HepG2 (cell line): ENCODE data around the gene MADCAM1. TPM values are rescaled to one million over a fixed set of nuclear protein-coding genes. Genes with fewer than 3 reads are reported as not detected.

Source experiments
- ATF2 ChIP-seq: sonication (generic); formaldehyde crosslinking; IDR thresholded peaks from 2 replicates; pipeline ENCODE4 v1.4.0; 2020; ENCODE audit warnings: missing genetic modification reagents
- BCL3 ChIP-seq: sonication (generic); formaldehyde crosslinking; IDR thresholded peaks from 2 replicates; pipeline ENCODE4 v1.5.1; 2020; ENCODE audit warnings: mild to moderate bottlenecking, missing genetic modification reagents, moderate library complexity
- GLI4 ChIP-seq: sonication (generic); formaldehyde crosslinking; IDR thresholded peaks from 2 replicates; pipeline ENCODE4 v1.5.1; 2020; ENCODE audit warnings: missing genetic modification reagents, mild to moderate bottlenecking, moderate library complexity, borderline replicate concordance
- HOXA3 ChIP-seq: sonication (generic); formaldehyde crosslinking; IDR thresholded peaks from 2 replicates; pipeline ENCODE4 v1.5.0; 2020; ENCODE audit warnings: missing genetic modification reagents
- KLF11 ChIP-seq: IDR thresholded peaks from 2 replicates; pipeline ENCODE4 v1.6.1; 2016; ENCODE audit warnings: missing compliant biosample characterization
- MAFF ChIP-seq: IDR thresholded peaks from 2 replicates; pipeline ENCODE4 v1.6.1; 2011; ENCODE audit warnings: low read depth, low read length, improper control_type of control experiment
- NR2F6 ChIP-seq, 2 experiments: IDR thresholded peaks; 2 replicates each; pipeline ENCODE4 v1.6.1; 2016; ENCODE audit warnings: antibody characterized with exemption in 1 of 2, mild to moderate bottlenecking in 1 of 2
- PAXIP1 ChIP-seq: sonication (generic); formaldehyde crosslinking; conservative IDR thresholded peaks from 2 replicates; pipeline ENCODE4 v1.4.0; 2020; ENCODE audit warnings: mild to moderate bottlenecking, missing genetic modification reagents, moderate library complexity
- PHF21A ChIP-seq: sonication (generic); formaldehyde crosslinking; IDR thresholded peaks from 2 replicates; pipeline ENCODE4 v1.5.0; 2020; ENCODE audit warnings: mild to moderate bottlenecking, missing genetic modification reagents
- SNAPC4 ChIP-seq: sonication (generic); formaldehyde crosslinking; IDR thresholded peaks from 2 replicates; pipeline ENCODE4 v1.4.0; 2020; ENCODE audit warnings: mild to moderate bottlenecking, missing genetic modification reagents
- TCF12 ChIP-seq, 2 experiments: fragments of 450-650 bp in 1 of 2; sonication (generic) in 1 of 2; formaldehyde crosslinking in 1 of 2; IDR thresholded peaks; 2 replicates each; pipeline versions ENCODE4 v1.6.1 to v1.8.0; 2017 to 2022; ENCODE audit warnings: antibody characterized with exemption in 1 of 2, mild to moderate bottlenecking in 1 of 2, missing genetic modification reagents in 1 of 2, moderate library complexity in 1 of 2
- TEF ChIP-seq: sonication (generic); formaldehyde crosslinking; IDR thresholded peaks from 2 replicates; pipeline ENCODE4 v1.5.0; 2020; ENCODE audit warnings: missing genetic modification reagents
- ZBTB7B ChIP-seq: sonication (generic); formaldehyde crosslinking; IDR thresholded peaks from 2 replicates; pipeline ENCODE4 v1.4.0; 2020; ENCODE audit warnings: missing genetic modification reagents
- ZNF468 ChIP-seq: sonication (generic); formaldehyde crosslinking; IDR thresholded peaks from 2 replicates; pipeline ENCODE4 v1.8.0; 2022; ENCODE audit warnings: mild to moderate bottlenecking, moderate library complexity, missing genetic modification reagents
- ZNF674 ChIP-seq: sonication (generic); formaldehyde crosslinking; IDR thresholded peaks from 2 replicates; pipeline ENCODE4 v1.5.0; 2020; ENCODE audit warnings: low read depth, mild to moderate bottlenecking, missing genetic modification reagents
- polyA plus RNA-seq, 8 experiments: library from polyadenylated mRNA; depleted of rRNA in 3 of 8; stranded (reverse) in 7 of 8; unstranded in 1 of 8; fragments of >200 nt; fragmentation: Illumina TruSeq in 4 of 8; extraction: Trizol in 4 of 8; gene quantifications; 2 replicates each; pipeline versions ENCODE4 v1.2.1 to v1.2.3, GENCODE V29; 2011 to 2016; ENCODE audit warnings: low read depth in 4 of 8, missing spikeins in 1 of 8, mixed read lengths in 1 of 8; ENCODE audit not compliant: insufficient read depth in 1 of 8
- total RNA-seq, 5 experiments: library from RNA; depleted of rRNA; stranded (reverse); fragments of >200 nt; fragmentation: Illumina TruSeq; extraction: Trizol; gene quantifications; 2 replicates each; pipeline ENCODE4 v1.2.3, GENCODE V29; 2016; ENCODE audit warnings: low read depth in 1 of 5

MADCAM1 gene
- total and polyA plus RNA-seq, 2 of the 13 experiments (the other 11 are each of a cell fraction or from before 2014, with no cell fraction given), result 0.29 to 0.33 TPM

- peak; percentile 41; the same call in 1 of the 2 replicates for TF ChIP-seq HOXA3
- no peak for TF ChIP-seq ZNF674 (CRISPR knock-in tag)
- TF ChIP-seq BCL3 (CRISPR knock-in tag), result 0 out of 2 replicates have a peak, but pooled peaks have one; percentile 38
- no peak; the same call in 1 of the 2 replicates for TF ChIP-seq GLI4 (CRISPR knock-in tag)
- TF ChIP-seq PHF21A, result peak; percentile 56; the same call in 1 of the 2 replicates
- no peak for TF ChIP-seq KLF11 (CRISPR knock-in tag)
- peak; percentile 88 for TF ChIP-seq NR2F6 (IDR thresholded peaks at IDR 0.05)
- TF ChIP-seq NR2F6 (CRISPR knock-in tag; IDR thresholded peaks at IDR 0.05), result peak; percentile 86
- no peak for TF ChIP-seq ZNF468 (CRISPR knock-in tag)
- TF ChIP-seq TEF (CRISPR knock-in tag), result no peak
- peak; percentile 77 for TF ChIP-seq PAXIP1 (CRISPR knock-in tag)
- TF ChIP-seq ZBTB7B (CRISPR knock-in tag), result no peak
- TF ChIP-seq MAFF, result no peak
- TF ChIP-seq TCF12 (IDR thresholded peaks at IDR 0.05), result no peak
- TF ChIP-seq TCF12 (CRISPR knock-in tag; IDR thresholded peaks at IDR 0.05), result 0 out of 2 replicates have a peak, but pooled peaks have one; percentile 33
- TF ChIP-seq ATF2 (CRISPR knock-in tag), result no peak; the same call in 1 of the 2 replicates
- 0 out of 2 replicates have a peak, but pooled peaks have one; percentile 34 for TF ChIP-seq SNAPC4 (CRISPR knock-in tag)
Observed at GRCh38 chr19:532561-533363, 36.5 kb downstream of the MADCAM1 start (continued).
